Adrenal gland (tissue), 12 donors: ENCODE measurements around the gene PIGQ. TPM values are rescaled to one million over a fixed set of nuclear protein-coding genes. Genes with fewer than 3 reads are reported as not detected.
A peak's percentile ranks its signal among the peaks of the same experiment; 100 is the strongest.

Experiments used
- DNase-seq, 7 donors: peaks; one replicate each; pipeline ENCODE4 v3.0.0-alpha.2; 2019 to 2020
- H3K27ac ChIP-seq, 5 donors: fragments of 200-600 bp; sonication (generic) in 4 of 5; 1 replicate in 3 of 5; 2 replicates in 2 of 5; pipeline versions ENCODE4 v1.5.1 to v1.8.0; 2016 to 2020; ENCODE audit warnings: mild to moderate bottlenecking in 1 of 5
- H3K27me3 ChIP-seq: fragments of 200-600 bp; 2 replicates; pipeline ENCODE4 v1.8.0; 2021
- H3K36me3 ChIP-seq, 2 donors: fragments of 200-600 bp; replicated peaks in 1 of 2; 1 replicate in 1 of 2; 2 replicates in 1 of 2; pipeline versions ENCODE4 v1.5.1 to v1.8.0; 2018 to 2022
- H3K4me1 ChIP-seq, 2 donors: fragments of 200-600 bp; replicated peaks in 1 of 2; 1 replicate in 1 of 2; 2 replicates in 1 of 2; pipeline versions ENCODE4 v1.5.1 to v1.8.0; 2018 to 2021
- H3K4me3 ChIP-seq, 4 donors: fragments of 200-600 bp; sonication (generic) in 3 of 4; one replicate each; pipeline ENCODE4 v1.5.1; 2016 to 2018
- H3K9me3 ChIP-seq, 3 donors: fragments of 200-600 bp; sonication (generic) in 1 of 3; replicated peaks in 1 of 3; 1 replicate in 2 of 3; 2 replicates in 1 of 3; pipeline versions ENCODE4 v1.5.1 to v1.8.0; 2016 to 2021
- CTCF ChIP-seq, 6 experiments: fragments of 450-650 bp in 4 of 6; fragments of 200-600 bp in 2 of 6; sonication (generic) in 1 of 6; IDR thresholded peaks; 1 replicate in 5 of 6; 2 replicates in 1 of 6; pipeline versions ENCODE4 v1.5.1 to v1.8.0; 2016 to 2021; ENCODE audit warnings: antibody characterized with exemption in 6 of 6, mild to moderate bottlenecking in 2 of 6, moderate library complexity in 1 of 6
- POLR2A ChIP-seq, 2 donors: fragments of 450-650 bp; IDR thresholded peaks; one replicate each; pipeline ENCODE4 v1.6.1; 2017; ENCODE audit warnings: antibody characterized with exemption in 2 of 2, mild to moderate bottlenecking in 2 of 2, moderate library complexity in 1 of 2
- WGBS, 4 donors: extraction: QIAGEN DNeasy Blood & Tissue Kit in 2 of 4; methylation state at CpG; one replicate each; pipeline versions ENCODE4 v1.1.5 to v1.1.7; 2013 to 2017; 5-methylcytosine and 5-hydroxymethylcytosine counted together
- intact Hi-C, 2 donors: fragments of 100-400 bp; cut with DNase I; formaldehyde crosslinking; loops; one replicate each; pipeline versions ENCODE4 v1.14.1 to v1.15.0; 2022 to 2023
- polyA plus RNA-seq, 3 donors: library from polyadenylated mRNA; stranded (reverse); fragments of 200-250 nt in 2 of 3; fragments of 350-450 nt in 1 of 3; fragmentation: Illumina TruSeq in 1 of 3; extraction: RNeasy Lipid Tissue Mini Kit (QIAGEN cat#74804) in 1 of 3; gene quantifications; one replicate each; pipeline ENCODE4 v1.2.3, GENCODE V29; 2013 to 2014
- total RNA-seq, 9 donors: library from RNA; depleted of rRNA in 4 of 9; stranded (reverse); fragments of >200 nt in 4 of 9; fragments of 120-200 nt in 1 of 9; fragmentation: NEBNext Ultra II Directional in 1 of 9; extraction: Animal tissue kit (Norgen Biotek cat#: 25700) in 1 of 9; gene quantifications; one replicate each; pipeline versions ENCODE4 v1.1.0 to v1.2.4, GENCODE V29; 2013 to 2023
- donor health status: healthy with polysubstance abuse.
- donor health status: Bipolar disorder and iron deficiency.
- donor health status: DM: yes; HTN: yes; CAD: no.
- donor health status: DM: no; HTN: no; CAD: no.
- donor health status: DM: no; HTN: no; CAD: no.
- donor health status: DM: yes; HTN: yes; CAD: no.

The PIGQ gene
- total and polyA plus RNA-seq, 12 donors, result 12.7 to 317 (median 81.0) TPM

DNA sequence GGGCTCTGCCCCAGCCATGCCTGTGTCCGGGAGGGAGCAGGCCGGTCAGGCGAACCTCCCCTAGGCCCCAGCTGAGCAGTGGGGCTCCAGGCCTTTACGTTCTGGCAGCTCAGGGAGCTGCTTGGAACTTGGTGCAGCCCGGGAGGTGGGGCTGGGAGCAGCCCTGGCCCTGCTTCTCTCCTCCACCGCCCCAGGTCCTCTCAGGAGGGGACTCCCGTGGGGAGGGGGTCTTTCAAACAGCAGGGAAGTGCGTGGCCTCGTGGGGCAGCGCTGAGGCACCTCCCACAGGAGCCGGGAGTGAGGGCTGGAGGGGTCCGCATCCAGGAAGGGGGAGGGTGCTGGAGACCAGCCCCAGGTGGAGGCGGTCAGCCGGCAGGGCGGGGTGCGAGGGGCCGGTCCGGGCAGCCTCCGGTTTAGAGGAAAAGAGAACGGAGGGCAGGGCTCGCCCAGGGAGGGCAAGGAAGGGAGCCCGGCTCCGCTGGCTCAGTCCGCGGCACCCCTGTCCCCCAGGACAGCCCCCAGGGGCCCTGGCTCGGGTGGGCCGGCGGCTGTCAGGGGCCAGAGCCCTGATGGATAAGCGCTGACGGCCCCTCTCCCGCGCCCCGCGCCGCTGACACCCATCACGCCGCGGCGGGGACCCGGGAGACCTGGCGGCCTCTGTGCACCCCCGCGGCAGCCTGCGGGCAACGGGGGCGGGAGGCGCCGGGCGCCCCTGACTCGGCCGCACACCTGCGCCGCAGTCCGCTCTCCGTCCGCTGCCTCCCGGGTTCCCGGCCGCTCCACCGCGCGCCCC, 10.2 kb upstream of the PIGQ start:
- Histone ChIP-seq H3K4me1 (peaks cover 0 to 2% of the 10 kb centered on the region in 2 donors), H3K27ac (no peak overlapping the region), H3K4me3 (no peak overlapping the region), H3K27me3 (peaks cover 23% of the 10 kb centered on the region), H3K9me3 (no peaks in the 10 kb centered on the region), H3K36me3 (no peaks in the 10 kb centered on the region)
- TF ChIP-seq POLR2A (IDR thresholded peaks at IDR 0.05) (no peak), CTCF (IDR thresholded peaks at IDR 0.05) (no peak)
- 10 to 40% (median 15%) methylated on average over 5 to 62 of the region's 62 CpGs for WGBS, 4 donors
- intact Hi-C loops, result no loop called here
- DNase-seq, result no peak

DNA sequence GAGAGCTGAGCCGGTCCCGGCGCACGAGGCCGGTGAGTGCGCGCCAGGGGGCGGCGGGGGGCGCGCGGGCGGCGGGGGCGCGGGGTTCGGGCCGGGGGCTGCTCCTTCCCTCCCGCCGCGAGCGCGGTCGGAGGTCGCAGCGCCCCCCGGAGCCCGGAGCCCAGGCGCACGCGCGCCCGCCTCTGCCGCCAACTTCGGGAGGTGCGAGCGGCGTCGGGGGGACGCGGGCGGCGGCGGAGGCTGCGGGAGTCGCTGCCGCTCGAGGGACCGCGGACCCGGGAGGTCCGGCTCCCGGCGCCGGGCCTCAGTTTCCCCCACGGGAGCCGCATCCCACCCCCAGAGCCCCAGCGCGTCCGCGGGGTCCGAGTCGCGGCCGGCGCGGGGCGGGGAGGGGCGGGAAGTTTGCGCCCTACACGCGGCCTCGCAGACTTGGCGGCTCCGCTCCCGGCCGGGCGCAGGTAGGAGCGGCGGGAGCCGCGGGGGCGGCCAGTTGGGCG, 9.5 kb upstream of the PIGQ start, which contains the start of gene PRR35:
Gene PRR35 (plus strand): TSS at position 191 of the 497 bp plus-strand sequence. CDS start 2,901 bp downstream, outside the sequence.
- intact Hi-C loops, result no loop called here
- whole genome bisulfite sequencing, 4 donors, result 0 to 2% (median 1%) methylated on average over 3 to 79 of the region's 84 CpGs; no CpG with 5 or more reads in 1 of the 4 donors

GRCh38 chr16:560701-561412, 8.9 kb upstream of the PIGQ start:
- Histone ChIP-seq H3K9me3 (no peaks in the 10 kb centered on the region), H3K27me3 (peaks cover 23% of the 10 kb centered on the region), H3K4me1 (peaks cover 2 to 3% of the 10 kb centered on the region in 2 donors), H3K36me3 (no peaks in the 10 kb centered on the region), H3K4me3 (no peak overlapping the region), H3K27ac (no peak overlapping the region)
- DNase-seq, result no peak
- 18 to 49% (median 34%) methylated on average over 9 to 54 of the region's 54 CpGs for WGBS, 4 donors
- TF ChIP-seq POLR2A (IDR thresholded peaks at IDR 0.05), result no peak
- TF ChIP-seq CTCF (IDR thresholded peaks at IDR 0.05), result no peak
- intact Hi-C loops, result no loop called here

More for the DNA sequence above, 9.5 kb upstream of the PIGQ start, which contains the start of gene PRR35:
- no peaks in the 10 kb centered on the region for H3K4me1 ChIP-seq
- no peak within 1 kb of the TSS for H3K27ac ChIP-seq
- no peak for TF ChIP-seq CTCF (IDR thresholded peaks at IDR 0.05)
- TF ChIP-seq POLR2A (IDR thresholded peaks at IDR 0.05), result no peak
- peak within 1 kb of the TSS in 1 of 4 donors; percentile 15 for H3K4me3 ChIP-seq
- H3K9me3 ChIP-seq, result no peaks in the 10 kb centered on the region
- peaks cover 23% of the 10 kb centered on the region for H3K27me3 ChIP-seq
- DNase-seq, result no peak
- H3K36me3 ChIP-seq, result no peaks in the 10 kb centered on the region

DNA sequence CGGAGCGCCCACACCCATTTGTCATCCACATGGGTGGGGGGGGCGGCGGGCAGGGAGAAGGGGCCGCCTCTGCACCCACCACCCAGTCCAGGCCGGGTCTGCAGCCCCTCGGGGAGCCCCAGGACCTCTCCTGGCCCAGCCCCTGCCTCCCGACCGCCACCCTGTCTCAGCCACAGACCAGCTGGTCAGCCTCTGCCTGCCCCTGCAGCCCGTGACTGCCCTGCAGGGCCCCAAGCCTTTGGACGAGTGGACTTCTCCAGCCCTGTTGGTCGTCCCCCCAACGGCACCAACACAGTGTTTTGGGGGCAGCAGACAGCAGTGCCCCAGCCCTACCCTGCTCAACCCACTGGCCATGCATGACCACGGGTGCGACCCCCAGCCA, 8.4 kb upstream of the PIGQ start:
- DNase-seq, result no peak
- H3K27ac ChIP-seq, result no peak overlapping the region
- H3K27me3 ChIP-seq, result peaks cover 23% of the 10 kb centered on the region
- TF ChIP-seq CTCF (IDR thresholded peaks at IDR 0.05) (no peak), POLR2A (IDR thresholded peaks at IDR 0.05) (no peak)
- peaks cover 7 to 9% of the 10 kb centered on the region in 2 donors for H3K4me1 ChIP-seq
- 66 to 72% (median 69%) methylated on average over 11 to 15 of the region's 15 CpGs; no CpG with 5 or more reads in 1 of the 4 donors for WGBS, 4 donors
- no peaks in the 10 kb centered on the region for H3K36me3 ChIP-seq
- intact Hi-C loops, result no loop called here
- no peak overlapping the region for H3K4me3 ChIP-seq
- H3K9me3 ChIP-seq, result no peaks in the 10 kb centered on the region
